Left forelimb (tissue), 1 donor: ENCODE data around the gene C1orf116.
A peak's percentile ranks its signal among the peaks of the same experiment; 100 is the strongest.
"Not testable (repeated sequence)": the region's sequence is repeated elsewhere in the genome, so short reads cannot be mapped to it uniquely, and the experiment has no call there.

Experiments
- DNase-seq: peaks from one replicate; pipeline ENCODE4 v3.0.0-alpha.2; 2018; ENCODE audit warnings: low spot score

C1orf116 gene

DNA sequence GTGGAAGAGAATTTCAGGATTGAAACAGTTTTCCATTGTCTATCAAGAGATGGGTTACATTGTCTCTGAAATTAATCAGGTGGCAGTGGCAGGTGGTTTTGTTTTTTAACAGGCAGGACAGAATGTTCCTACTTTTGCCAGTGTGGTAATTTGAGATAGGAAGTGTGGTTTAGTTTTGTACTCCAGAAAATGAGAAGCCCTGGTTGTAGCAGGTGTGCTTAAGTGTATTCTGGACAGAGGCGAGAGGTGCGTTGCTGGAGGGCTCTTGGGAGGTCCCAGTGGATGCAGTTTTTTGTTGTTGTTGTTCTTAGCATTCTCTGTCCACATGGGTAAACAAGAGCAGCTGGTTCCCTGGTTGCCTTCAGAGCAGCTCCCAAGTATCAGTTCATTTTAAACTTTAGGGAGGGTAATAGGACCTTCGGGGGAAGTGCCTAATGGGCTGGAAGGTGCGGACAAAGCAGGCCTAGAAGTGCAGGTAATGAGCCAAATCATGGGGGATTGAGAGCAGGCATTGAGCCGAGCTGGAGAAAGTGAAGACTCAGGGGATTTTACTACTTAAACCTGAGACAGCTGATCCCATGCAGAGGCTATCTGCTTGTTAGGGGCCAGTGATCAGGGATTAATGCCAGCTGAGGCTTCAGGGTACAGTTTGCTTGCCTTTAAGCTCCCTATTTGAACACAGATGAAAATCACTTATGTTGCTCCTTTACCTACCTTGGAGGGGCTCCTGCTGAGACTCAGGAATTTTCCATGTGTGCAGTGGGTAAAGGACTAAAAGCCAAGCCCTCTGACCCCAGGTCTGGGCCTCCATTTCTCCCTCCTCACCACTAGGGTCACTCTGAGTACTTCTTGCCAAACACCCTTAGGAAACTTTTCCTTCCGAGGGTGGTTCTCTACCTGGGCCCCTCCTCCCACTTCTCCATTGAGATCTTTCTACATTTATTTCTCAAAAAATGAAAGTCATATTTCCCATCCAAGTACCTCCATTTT, 26.6 kb upstream of the C1orf116 start:
- peak; percentile 34 for DNase-seq

DNA sequence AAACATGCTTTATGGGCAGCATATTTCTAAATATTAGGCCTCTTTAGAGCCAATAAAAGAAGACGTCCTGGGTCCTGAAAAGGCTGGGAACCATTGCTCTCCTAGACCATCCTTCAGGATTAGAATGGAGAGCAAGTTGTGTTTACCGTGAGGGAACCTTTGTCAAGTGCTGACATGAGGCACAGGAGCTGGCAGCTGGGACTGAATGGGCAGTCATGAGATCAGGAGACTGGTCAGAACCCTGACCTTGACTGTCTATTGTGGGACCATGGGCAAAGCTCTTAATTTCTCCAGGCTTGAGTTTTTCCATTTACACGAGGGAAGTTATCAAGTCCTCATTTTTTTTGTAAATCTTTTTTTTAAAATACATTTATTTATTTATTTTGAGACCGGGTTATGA, 25.7 kb upstream of the C1orf116 start:
- no peak for DNase-seq

DNA sequence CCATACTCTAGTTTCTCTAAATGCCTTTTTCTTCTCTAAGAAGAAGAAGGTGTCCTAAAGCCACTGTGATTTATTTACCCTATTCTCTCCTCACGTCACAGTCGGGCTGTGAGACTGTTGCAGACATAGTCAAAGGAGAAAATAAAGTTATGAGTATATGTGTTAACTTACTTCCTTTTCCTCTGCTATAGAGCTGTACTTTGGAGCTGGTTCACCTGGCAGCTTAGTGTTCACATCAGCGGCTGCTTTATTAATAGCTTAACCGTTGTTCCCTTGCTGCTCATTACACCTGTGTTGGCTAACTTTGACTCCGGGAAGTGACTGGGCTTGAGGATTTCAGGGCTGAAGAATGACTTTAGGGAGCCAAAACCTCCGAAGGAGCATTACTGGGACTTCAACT, 24.1 kb upstream of the C1orf116 start:
- DNase-seq = peak; percentile 12

DNA sequence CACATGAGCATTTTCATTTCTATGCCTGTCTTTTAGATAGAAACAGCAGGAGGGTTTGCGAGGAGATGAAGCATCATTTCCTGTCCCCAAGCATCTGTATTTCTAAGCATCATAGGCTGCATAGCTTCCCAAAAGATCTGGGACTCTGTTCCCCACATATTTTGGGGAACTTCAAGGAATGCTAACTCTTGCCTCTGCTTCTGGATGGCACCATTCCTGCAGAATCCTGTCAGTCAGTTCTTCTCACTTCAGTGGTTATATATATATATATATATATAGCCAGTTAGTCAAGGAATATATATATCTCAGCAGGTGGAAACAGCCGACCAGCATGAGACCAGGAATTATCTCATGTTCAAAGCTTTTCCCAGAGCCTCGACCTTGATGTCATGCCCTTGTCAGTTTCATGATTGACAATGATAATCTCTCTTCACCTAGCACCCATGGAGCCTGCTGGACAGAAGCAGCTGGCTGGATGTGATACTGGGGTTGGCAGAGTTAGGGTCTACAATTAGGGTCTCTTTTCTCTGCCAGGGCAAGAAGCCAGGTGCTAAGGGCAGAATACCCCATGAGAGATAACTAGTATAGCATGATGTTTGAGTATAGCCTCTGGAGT, 22.9 kb upstream of the C1orf116 start:
- DNase-seq = peak; percentile 22

DNA sequence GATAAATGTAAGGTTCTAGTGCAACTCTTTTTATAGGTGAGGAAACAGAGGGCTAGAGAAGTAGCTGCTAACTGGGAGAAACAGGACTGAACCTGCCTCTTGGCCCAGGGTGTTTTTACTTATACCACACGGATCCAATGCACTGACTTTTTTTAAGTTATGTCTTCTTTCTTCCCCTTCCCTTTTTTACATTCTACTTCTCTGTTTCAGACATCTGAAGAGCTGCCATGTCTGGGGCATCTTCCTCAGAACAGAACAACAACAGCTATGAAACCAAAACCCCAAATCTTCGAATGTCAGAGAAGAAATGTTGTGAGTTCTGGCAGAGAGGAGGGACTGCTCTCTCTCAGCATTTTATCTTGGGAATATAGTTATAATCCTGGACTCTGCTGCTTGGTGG, 21.9 kb upstream of the C1orf116 start:
- peak; percentile 8 for DNase-seq

DNA sequence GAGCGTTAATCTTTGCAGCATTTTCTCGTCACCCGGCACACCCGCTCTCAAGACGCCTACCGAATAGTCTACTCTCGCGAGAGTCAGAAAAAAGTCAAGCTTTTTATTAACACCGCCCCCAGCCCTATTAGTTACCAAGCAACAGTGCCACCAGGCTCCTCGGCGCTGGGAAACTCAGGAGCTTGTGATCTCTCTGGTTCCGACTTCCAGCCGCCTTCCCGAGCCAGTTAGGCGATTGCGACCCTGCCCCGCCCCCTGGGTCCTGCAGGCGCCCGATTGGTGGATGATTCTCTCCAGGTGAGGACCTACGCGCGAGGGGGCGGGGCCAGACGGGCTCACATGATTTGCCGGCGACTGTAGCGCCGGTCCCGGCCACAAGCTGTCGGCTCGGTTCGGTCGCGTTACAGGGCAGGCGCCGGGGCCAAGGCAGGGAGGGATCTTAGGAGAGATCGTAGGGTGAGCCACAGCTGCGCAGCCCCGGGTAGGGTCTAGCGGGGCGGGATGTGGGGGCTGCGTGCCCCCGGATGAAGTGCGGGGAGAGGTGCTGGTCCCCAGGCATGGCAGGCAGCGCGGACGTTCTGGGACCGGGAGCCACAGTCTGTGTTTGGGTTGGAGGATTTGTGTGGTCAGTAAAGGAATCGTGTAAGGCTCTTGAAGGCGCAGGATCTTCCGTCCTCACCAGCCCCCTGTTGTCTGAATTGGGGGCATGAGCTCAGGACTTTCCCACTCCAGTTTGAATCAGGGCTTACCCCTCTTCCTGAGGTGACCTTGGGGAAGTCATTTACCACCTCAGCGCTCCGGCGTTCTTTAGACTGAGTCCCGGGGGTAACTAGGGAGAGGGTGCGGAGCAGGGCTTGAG, 20.6 kb upstream of the C1orf116 start, which contains the start of gene PFKFB2:
PFKFB2 (plus strand) TSS at position 365 of the 859 bp plus-strand sequence. CDS start 1,443 bp downstream, outside the sequence.
- peak; percentile 93 for DNase-seq

DNA sequence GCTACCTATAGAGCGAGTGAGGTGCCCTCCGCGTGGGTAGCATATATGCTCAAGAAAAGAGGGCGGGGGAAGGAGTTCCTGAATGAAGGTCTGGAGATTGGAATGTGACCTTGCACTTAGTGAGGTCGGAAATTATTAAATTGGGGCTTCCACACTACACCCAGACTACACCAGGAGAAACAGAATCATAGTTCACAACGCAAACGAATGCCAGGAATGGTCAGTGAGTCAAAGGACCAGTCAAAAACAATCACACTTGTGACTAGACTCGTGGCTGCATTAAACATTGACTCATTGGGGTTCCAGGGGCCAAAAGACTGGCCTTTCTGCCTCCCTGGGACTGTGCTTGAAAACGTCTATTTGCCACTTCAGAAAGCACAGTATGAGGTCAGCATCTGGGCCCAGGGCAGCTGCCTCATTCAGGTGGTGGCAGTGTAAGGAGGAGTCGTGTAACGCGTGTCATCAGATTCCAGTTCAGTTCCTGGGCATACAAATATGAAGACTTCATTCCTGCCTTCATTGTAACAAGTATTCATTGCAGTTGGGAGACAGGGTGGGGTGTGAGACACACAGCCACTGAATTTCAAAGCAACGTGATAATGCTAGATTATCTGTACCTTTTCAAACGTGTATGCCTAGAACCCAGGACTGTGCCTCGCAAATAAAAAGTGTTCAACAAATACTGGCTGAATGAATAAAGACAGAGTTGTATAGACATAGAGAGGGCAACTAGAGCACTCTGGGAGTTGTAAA, 18.8 kb upstream of the C1orf116 start, which contains the start of gene YOD1:
YOD1 (minus strand) TSS at position 18 of the 753 bp plus-strand sequence. CDS start 178 bp downstream, outside the sequence.
- peak; percentile 34 for DNase-seq

DNA sequence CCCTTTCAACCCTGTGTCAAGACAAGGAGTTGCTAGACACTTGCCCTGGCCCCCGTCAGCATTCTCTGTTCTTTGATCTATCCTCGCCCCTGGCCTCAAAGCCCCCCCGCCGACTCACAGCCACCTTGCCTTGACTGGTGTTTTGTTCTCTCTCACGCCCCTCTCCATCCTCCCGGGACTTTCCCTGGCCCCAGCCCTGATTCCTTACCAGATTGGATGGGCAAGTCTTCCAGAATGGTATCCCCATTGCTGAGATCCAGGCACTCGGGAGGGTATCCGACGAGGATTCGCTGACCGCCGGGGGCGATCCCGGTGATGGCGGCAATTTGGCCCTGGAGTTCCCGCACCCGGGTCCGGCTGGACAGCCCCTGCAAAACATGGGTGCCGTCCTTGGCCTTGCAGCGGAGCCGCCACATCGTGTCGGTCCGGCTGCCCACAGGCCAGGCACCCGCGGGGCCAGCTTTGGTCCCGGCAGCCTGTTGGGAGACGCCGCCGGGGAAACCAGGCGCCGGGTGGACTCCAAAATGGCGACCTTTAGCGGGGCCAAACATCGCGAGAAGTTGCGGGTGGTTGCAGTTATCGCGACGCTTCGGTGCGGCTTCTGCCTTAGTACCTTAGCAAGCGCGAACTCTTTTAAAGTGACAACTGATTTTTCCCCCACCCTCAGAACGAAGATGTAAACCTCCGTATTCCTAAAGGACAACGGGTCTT, 18.1 kb upstream of the C1orf116 start:
- DNase-seq = peak; percentile 94

DNA sequence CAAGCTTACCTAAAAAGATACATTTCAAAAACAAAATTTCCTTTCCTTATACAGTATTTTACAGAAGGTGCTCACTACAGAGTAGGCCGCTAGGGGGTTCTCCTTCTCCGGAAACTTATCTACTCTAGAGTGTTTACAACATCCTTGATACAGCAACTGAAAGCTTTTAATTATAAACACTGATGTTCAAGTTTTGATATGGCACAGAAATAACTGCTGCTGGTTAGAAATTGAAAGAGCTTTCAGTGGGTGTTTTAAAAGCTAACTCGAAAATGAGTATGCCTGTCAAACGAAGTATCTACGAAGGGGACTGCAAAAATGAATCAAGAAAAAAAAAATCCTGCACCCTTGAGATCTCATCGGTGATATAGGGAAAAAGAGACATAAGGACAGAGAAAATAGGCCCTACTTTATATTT, 17.4 kb upstream of the C1orf116 start:
- DNase-seq = peak; percentile 12

DNA sequence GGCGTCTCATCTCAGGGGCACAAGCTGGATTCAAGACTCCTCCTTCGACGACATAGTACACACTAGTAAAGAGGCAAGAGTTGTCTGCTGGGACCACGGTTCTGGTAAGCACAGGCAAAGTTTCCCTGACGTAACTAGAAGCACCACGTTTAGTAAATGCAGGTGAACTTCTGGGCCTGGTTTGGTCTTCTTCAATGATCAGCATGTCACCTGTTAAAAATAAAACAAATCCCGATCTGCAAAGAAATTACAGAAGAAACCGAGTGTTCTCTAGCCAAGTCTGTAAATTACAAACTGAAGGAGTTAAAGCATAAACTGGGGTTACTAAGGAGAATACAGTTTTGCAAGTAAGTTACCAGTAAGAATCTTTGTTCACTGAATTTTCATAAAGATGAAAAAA, 17.0 kb upstream of the C1orf116 start:
- DNase-seq = no peak

DNA sequence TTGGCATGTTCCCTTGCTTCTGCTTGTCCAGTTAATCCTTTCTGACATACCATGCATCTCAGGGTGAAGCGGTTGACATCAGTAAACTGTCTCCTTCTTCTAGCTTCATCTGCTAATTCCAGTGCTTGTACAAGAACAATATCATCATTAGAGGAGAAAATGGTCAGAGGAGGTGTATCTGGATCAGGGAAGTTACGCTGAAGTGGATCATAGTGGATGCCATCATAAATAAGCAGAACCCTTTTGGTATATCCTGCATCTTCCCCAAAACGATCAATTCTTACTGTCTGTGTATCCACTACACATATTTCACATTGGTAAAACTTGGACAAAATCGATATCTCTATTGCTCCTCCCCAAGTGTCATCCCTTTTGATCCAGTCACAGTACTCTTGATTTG, 16.5 kb upstream of the C1orf116 start:
- no peak for DNase-seq

DNA sequence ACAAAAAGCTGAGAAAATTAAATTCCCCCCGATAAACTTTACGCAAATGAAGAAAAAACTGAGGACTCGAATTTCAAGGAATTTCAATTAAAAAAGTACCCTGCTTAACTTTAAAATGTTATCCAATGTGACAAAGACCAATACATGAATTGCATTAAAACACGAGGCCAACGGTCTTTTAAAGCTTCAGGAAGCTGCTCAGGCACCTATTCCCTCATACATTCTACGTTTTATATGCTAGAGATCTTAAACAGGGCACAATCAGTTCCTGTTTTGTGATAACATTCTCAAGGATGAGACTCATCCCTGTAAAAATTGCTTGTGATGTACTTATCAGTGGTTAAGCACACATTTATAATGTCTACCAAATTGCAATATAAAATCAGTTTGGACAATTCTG, 15.5 kb upstream of the C1orf116 start:
- no peak for DNase-seq

DNA sequence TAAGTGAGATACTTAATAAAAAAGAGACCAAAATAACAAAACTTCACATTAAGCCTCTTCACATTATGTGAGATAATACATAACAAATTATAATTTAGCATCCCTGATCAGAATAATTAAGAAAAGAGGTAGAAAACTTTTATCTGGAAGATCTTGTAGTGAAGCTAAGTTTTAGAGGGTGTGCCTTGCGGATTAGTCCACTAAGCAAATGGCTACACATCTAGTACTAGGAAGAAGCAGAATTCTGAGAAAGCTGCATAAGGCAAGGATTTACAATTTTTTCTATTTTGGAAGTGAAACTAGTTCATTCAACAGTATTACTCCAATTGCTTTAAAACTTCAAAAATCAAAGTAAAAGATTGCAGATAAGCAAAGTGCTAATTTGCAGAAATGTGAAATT, 14.9 kb upstream of the C1orf116 start:
- no peak for DNase-seq

DNA sequence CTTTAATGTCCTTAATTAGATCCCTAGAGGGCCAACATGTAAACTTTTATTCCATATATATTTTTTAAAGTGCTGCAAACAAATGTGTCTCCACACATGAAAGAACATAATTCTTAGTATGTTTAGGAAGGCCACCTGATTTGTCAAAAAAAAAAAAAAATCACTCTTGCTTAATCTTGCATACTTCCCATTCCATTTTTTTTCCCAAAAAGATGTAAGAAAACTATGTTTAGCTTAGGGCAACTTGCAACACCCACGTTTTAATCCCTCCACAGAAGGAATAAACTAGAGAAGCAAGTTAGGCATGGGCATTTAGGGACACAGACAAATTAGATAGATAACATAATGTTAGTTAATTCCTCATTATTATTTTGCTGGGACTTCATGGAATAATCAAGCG, 12.9 kb upstream of the C1orf116 start:
- DNase-seq = no peak

DNA sequence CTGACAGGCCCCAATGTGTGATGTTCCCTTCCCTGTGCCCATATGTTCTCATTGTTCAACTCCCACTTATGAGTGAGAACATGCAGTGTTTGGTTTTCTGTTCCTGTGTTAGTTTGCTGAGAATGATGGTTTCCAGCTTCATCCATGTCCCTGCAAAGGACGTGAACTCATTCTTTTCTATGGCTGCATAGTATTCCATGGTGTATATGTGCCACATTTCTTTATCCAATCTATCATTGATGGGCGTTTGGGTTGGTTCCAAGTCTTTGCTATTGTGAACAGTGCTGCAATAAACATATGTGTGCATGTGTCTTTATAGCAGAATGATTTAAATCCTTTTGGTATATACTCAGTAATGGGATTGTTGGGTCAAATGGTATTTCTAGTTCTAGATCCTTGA, 8.8 kb upstream of the C1orf116 start:
- not testable (repeated sequence) for DNase-seq

DNA sequence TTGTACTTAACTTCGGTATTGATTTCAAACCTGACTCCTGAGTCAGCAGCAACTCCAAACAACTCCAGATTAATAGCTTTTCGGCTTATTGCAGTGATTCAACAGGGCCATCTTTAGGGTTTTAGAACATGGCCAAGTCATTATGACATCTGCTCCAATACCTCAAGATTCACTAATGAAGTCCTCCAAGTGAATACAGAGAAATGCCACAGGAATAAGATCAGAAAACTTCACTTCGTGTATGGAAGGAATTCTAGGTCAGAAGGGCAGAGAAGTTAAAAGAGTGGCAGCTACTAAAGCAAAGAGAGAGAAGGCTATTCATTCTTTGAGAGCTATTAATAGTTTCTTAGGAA, 7.6 kb upstream of the C1orf116 start:
- no peak for DNase-seq

DNA sequence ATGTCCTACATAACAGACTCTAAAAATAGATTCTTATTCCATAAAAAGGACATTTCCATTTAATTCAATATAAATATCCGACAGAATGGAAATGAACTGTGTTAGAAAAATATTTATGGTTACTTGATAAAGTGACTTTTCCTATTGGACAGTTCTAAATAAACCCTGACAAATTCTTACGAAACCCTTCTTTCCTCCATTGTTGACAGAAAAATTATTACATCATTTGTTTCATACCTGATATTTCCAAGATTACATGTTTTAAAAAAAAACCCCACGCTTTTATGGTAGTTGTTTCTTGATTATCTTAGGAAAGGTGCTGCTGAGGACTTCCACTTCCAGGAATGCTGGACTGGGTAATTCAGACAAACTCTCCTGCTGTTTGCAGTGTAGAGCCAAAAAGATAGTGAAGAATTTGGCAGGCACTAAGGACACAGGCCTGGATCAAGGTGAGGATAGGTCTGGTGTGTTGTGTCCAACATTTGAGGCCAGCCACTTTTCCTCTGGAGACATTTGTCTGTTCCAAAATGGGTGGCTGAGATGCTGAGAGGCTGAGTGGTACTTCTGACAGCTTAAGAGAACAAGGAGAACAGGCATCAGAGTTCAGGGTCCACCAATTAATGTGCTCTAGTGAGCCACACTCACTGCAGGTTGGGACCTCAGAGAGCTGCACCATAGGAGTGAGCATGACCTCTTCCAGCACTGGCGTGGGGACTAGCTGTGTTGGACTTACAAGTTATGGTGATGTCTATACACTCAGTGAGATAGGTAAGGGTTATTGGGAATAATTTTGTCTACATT, 7.0 kb upstream of the C1orf116 start:
- DNase-seq = peak; percentile 8

DNA sequence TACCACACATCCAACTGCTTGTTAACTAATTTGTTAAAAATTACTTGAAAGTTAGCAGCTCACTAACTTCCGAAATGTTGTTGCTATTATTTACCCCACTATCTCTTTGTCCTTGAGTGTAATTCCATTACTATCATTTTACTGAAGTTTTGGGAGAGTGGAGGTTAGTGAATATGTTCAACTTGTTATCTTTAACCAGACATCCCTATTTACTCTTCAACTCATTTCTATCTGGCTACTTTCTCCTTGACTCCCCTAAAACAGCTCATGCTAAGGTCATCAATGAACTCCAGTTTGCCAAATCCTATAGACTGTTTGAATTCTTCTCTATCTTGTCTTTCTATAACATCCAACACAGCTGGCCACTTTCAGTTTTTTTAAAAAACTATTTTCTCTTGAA, 4.3 kb upstream of the C1orf116 start:
- no peak for DNase-seq

DNA sequence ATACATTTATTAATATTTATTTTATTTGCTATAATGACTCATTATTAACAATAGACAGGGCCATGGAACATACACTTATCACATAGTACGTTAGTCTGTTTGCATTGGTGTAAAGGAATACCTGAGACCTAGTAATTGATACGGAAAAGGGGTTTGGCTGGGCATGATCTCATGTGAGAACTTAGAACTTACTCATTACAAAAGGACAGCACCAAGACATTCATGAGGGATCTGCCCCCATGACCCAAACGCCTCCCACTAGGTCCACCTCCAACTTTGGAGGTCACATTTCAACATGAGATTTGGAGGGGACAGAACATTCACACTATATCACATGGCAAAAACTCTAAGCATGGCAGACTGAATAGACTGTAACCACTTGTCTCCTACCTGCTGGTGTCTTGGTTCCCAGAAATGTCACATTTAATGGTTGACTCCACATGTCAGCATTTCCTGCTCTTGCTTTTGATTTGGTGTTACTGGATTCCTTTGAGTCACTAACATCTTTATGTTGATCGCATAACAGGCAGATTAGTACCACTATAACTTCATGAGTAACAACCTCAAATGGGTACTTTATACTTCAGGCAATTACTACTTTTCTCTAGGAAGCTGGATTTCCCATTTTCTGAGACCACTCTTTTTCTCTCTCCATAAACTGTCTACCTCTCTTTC, 3.5 kb upstream of the C1orf116 start:
- DNase-seq = peak; percentile 5
